ENCODE data around the gene RPS15A. TPM values are rescaled to one million over a fixed set of nuclear protein-coding genes. Genes with fewer than 3 reads are reported as not detected.

The RPS15A gene
- total and polyA plus RNA-seq, 2 experiments from 2014 or later: 660 to 1,721 TPM

DNA sequence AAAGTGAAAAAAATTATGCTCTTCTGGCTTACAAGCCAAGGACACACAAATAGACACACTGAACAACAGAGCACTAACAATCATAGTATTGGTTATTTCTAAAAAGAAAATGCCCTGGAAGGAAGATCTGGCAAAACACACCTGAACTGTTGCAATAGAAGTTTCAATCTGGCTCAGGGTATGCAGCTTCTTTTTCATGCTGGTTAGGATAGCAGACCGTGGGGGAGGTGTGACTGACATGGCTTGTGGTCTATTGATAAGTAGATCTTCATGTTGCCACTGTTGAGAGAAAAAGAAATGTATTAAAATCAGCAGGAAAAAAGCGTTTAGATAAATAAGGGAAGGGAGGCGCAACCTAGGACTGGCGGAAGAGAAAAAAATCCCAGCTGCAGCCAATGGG, 37.8 kb upstream of the RPS15A start:
- WGBS, 2 experiments (ENCODE audit: low coverage in 1 of 2, low lambda C conversion rate in 2 of 2, missing lambda C conversion rate in 2 of 2): 83 to 89% methylated on average over 4 of the region's 4 CpGs
- H3F3A ChIP-seq (ENCODE audit: insufficient read depth): no peaks in the 10 kb centered on the region
- H3K9me2 ChIP-seq (ENCODE audit: insufficient read depth): no peaks in the 10 kb centered on the region
- no peak overlapping the region for H3K4me2 ChIP-seq (ENCODE audit: unreplicated experiment)
- no peak overlapping the region for H3K27ac ChIP-seq
- TF ChIP-seq EZH2 (IDR thresholded peaks at IDR 0.05; ENCODE audit: insufficient read depth, poor library complexity, severe bottlenecking) (no peak), EZH2phosphoT487 (IDR thresholded peaks at IDR 0.05; ENCODE audit: insufficient read depth, low read depth) (no peak)
- no peaks in the 10 kb centered on the region for H3K9me3 ChIP-seq (ENCODE audit: low read depth)
- H3K9ac ChIP-seq: no peak overlapping the region
- no peak for DNase-seq
- H3K27me3 ChIP-seq (replicated peaks; ENCODE audit: insufficient read depth): no peaks in the 10 kb centered on the region
- in situ Hi-C loops (cut with MboI): no loop called here
- no peak overlapping the region for H2AFZ ChIP-seq
- H3K4me3 ChIP-seq: no peak overlapping the region
- no peaks in the 10 kb centered on the region for H3K4me1 ChIP-seq (ENCODE audit: insufficient read depth)
- peaks cover 46% of the 10 kb centered on the region for H3K36me3 ChIP-seq (ENCODE audit: low read depth)
- H3K79me2 ChIP-seq (ENCODE audit: insufficient read depth): no peaks in the 10 kb centered on the region
- no peaks in the 10 kb centered on the region for H4K20me1 ChIP-seq (ENCODE audit: insufficient read depth)

GRCh38 chr16:18816286-18816685, 26.2 kb upstream of the RPS15A start:
- Histone ChIP-seq H3K4me1 (ENCODE audit: insufficient read depth) (no peaks in the 10 kb centered on the region), H2AFZ (no peak overlapping the region), H3K27me3 (replicated peaks; ENCODE audit: insufficient read depth) (no peaks in the 10 kb centered on the region), H3F3A (ENCODE audit: insufficient read depth) (peaks cover 26% of the 10 kb centered on the region; the same call in 1 of the 2 replicates), H3K9me3 (ENCODE audit: low read depth) (no peaks in the 10 kb centered on the region), H3K9me2 (ENCODE audit: insufficient read depth) (no peaks in the 10 kb centered on the region), H3K27ac (no peak overlapping the region), H3K79me2 (ENCODE audit: insufficient read depth) (no peaks in the 10 kb centered on the region; the same call in 1 of the 2 replicates), H3K36me3 (ENCODE audit: low read depth) (peaks cover 74% of the 10 kb centered on the region), H4K20me1 (ENCODE audit: insufficient read depth) (no peaks in the 10 kb centered on the region), H3K4me2 (ENCODE audit: unreplicated experiment) (no peak overlapping the region), H3K9ac (no peak overlapping the region), H3K4me3 (no peak overlapping the region)
- WGBS, 2 experiments (ENCODE audit: low coverage in 1 of 2, low lambda C conversion rate in 2 of 2, missing lambda C conversion rate in 2 of 2): 98 to 100% methylated on average over 3 of the region's 3 CpGs
- in situ Hi-C loops (cut with MboI): loop anchor here (25.0 kb wide), 1 partner anchor 721 kb away; no protein-coding TSS in a partner anchor
- no peak for DNase-seq
- TF ChIP-seq EZH2 (IDR thresholded peaks at IDR 0.05; ENCODE audit: insufficient read depth, poor library complexity, severe bottlenecking): no peak
- TF ChIP-seq EZH2phosphoT487 (IDR thresholded peaks at IDR 0.05; ENCODE audit: insufficient read depth, low read depth): no peak

DNA sequence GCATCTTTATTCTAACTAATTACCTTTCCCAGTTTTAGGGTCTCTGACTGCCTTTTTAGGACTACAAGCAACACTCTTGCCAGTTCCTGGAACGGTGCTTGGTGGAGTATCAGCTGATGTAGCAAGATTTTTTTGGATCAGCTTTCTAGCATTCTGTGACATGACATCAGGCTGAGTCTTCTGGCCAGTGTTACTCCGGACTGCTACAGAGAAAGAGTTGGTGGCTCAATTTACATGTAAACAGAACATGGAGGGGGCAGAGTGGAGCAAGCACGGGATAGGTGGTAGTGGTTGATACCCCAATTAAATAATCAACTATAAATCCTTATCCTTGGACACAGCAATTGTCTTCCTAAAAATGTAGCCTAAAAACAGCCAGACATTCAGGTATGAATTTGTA, 21.8 kb upstream of the RPS15A start:
- no peak overlapping the region for H3K27ac ChIP-seq
- H3K9ac ChIP-seq: no peak overlapping the region
- no peak overlapping the region for H2AFZ ChIP-seq
- H3K79me2 ChIP-seq (ENCODE audit: insufficient read depth): peaks cover 4% of the 10 kb centered on the region
- H3F3A ChIP-seq (ENCODE audit: insufficient read depth): peaks cover 21% of the 10 kb centered on the region; the same call in 1 of the 2 replicates
- no peaks in the 10 kb centered on the region for H3K9me3 ChIP-seq (ENCODE audit: low read depth)
- H3K4me1 ChIP-seq (ENCODE audit: insufficient read depth): no peaks in the 10 kb centered on the region
- 61 to 69% methylated on average over 3 of the region's 3 CpGs for WGBS, 2 experiments (ENCODE audit: low coverage in 1 of 2, low lambda C conversion rate in 2 of 2, missing lambda C conversion rate in 2 of 2)
- in situ Hi-C loops (cut with MboI): loop anchor here (25.0 kb wide), 1 partner anchor 725 kb away; no protein-coding TSS in a partner anchor
- H3K9me2 ChIP-seq (ENCODE audit: insufficient read depth): no peaks in the 10 kb centered on the region
- TF ChIP-seq EZH2 (IDR thresholded peaks at IDR 0.05; ENCODE audit: insufficient read depth, poor library complexity, severe bottlenecking) (no peak), EZH2phosphoT487 (IDR thresholded peaks at IDR 0.05; ENCODE audit: insufficient read depth, low read depth) (no peak)
- no peaks in the 10 kb centered on the region for H4K20me1 ChIP-seq (ENCODE audit: insufficient read depth)
- H3K36me3 ChIP-seq (ENCODE audit: low read depth): peaks cover 81% of the 10 kb centered on the region
- no peak overlapping the region for H3K4me2 ChIP-seq (ENCODE audit: unreplicated experiment)
- no peak for DNase-seq
- no peak overlapping the region for H3K4me3 ChIP-seq
- no peaks in the 10 kb centered on the region for H3K27me3 ChIP-seq (replicated peaks; ENCODE audit: insufficient read depth)

DNA sequence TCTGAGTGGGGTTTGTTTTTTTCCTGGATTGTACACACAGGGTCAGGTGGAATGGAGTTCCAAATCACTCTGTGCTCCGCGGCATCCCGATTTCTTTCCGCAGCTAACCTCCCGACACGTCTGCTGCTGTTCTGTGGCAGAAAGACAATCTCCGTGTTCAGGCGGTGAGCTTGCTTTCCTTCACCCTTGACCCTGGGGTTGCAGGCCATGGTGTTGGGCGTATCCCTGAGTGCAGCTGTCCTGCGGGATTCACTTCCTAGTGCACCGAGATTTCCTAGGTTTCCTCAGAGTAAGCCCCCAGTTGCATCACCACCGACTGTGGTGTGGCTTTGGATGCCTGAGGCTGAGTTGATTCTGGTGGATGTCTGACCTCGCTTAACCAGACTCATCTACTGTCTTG, 19.0 kb upstream of the RPS15A start:
- in situ Hi-C loops (cut with MboI): loop anchor here (25.0 kb wide), 1 partner anchor 728 kb away; no protein-coding TSS in a partner anchor
- Histone ChIP-seq H3K4me1 (ENCODE audit: insufficient read depth) (peaks cover 12% of the 10 kb centered on the region), H3F3A (ENCODE audit: insufficient read depth) (peaks cover 27% of the 10 kb centered on the region), H3K9ac (no peak overlapping the region), H3K4me2 (ENCODE audit: unreplicated experiment) (no peak overlapping the region), H3K36me3 (ENCODE audit: low read depth) (peaks cover 65% of the 10 kb centered on the region), H3K27ac (no peak overlapping the region), H3K9me3 (ENCODE audit: low read depth) (no peaks in the 10 kb centered on the region), H3K79me2 (ENCODE audit: insufficient read depth) (peaks cover 17% of the 10 kb centered on the region), H4K20me1 (ENCODE audit: insufficient read depth) (no peaks in the 10 kb centered on the region), H2AFZ (no peak overlapping the region), H3K4me3 (no peak overlapping the region), H3K9me2 (ENCODE audit: insufficient read depth) (no peaks in the 10 kb centered on the region), H3K27me3 (replicated peaks; ENCODE audit: insufficient read depth) (no peaks in the 10 kb centered on the region)
- no peak for DNase-seq
- WGBS, 2 experiments (ENCODE audit: low coverage in 1 of 2, low lambda C conversion rate in 2 of 2, missing lambda C conversion rate in 2 of 2): 96 to 97% methylated on average over 13 of the region's 13 CpGs
- TF ChIP-seq EZH2 (IDR thresholded peaks at IDR 0.05; ENCODE audit: insufficient read depth, poor library complexity, severe bottlenecking): no peak
- no peak for TF ChIP-seq EZH2phosphoT487 (IDR thresholded peaks at IDR 0.05; ENCODE audit: insufficient read depth, low read depth)
